T-helper 1 cell treated with Interleukin-12 subunit alpha and Interleukin-12 subunit beta and Interleukin-4 antibody, amounts not matched to agents 30 μg/mL and 1 μg/mL, for 36 hours (primary cell): ENCODE results near the gene WNT4.

Source experiments
- H3K27ac Mint-ChIP-seq: one replicate; pipeline ENCODE4 v1.8.0; 2021; ENCODE audit warnings: mild to moderate bottlenecking, mixed read lengths
- H3K27me3 Mint-ChIP-seq: one replicate; pipeline ENCODE4 v1.8.0; 2021; ENCODE audit warnings: low read depth, mixed read lengths
- H3K36me3 Mint-ChIP-seq: one replicate; pipeline ENCODE4 v1.8.0; 2021; ENCODE audit warnings: low read depth, mixed read lengths
- H3K4me1 Mint-ChIP-seq: one replicate; pipeline ENCODE4 v1.8.0; 2021; ENCODE audit warnings: low read depth, mixed read lengths
- H3K4me3 Mint-ChIP-seq: one replicate; pipeline ENCODE4 v1.8.0; 2021; ENCODE audit warnings: mild to moderate bottlenecking, moderate library complexity, mixed read lengths
- H3K9me3 Mint-ChIP-seq: one replicate; pipeline ENCODE4 v1.8.0; 2021; ENCODE audit warnings: mixed read lengths

WNT4 gene

GRCh38 chr1:22127731-22128130, 15.2 kb downstream of the WNT4 start:
- no peaks in the 10 kb centered on the region for H3K4me1 Mint-ChIP-seq
- H3K9me3 Mint-ChIP-seq: no peaks in the 10 kb centered on the region

GRCh38 chr1:22127248-22127647, 15.6 kb downstream of the WNT4 start:
- no peaks in the 10 kb centered on the region for H3K9me3 Mint-ChIP-seq
- no peaks in the 10 kb centered on the region for H3K27me3 Mint-ChIP-seq
- no peaks in the 10 kb centered on the region for H3K4me1 Mint-ChIP-seq
- no peak overlapping the region for H3K27ac Mint-ChIP-seq
- no peaks in the 10 kb centered on the region for H3K36me3 Mint-ChIP-seq
- H3K4me3 Mint-ChIP-seq: no peak overlapping the region

More at GRCh38 chr1:22127731-22128130, 15.2 kb downstream of the WNT4 start:
- H3K27me3 Mint-ChIP-seq: no peaks in the 10 kb centered on the region
- no peak overlapping the region for H3K27ac Mint-ChIP-seq
- H3K4me3 Mint-ChIP-seq: no peak overlapping the region
- H3K36me3 Mint-ChIP-seq: no peaks in the 10 kb centered on the region

- Mint-ChIP-seq H3K27ac (no peak overlapping the region), H3K4me3 (no peak overlapping the region), H3K27me3 (no peaks in the 10 kb centered on the region), H3K4me1 (no peaks in the 10 kb centered on the region), H3K36me3 (no peaks in the 10 kb centered on the region), H3K9me3 (no peaks in the 10 kb centered on the region)
These were observed 16.4 kb downstream of the WNT4 start for GRCh38 chr1:22126531-22126930.

GRCh38 chr1:22124592-22125229, 18.2 kb downstream of the WNT4 start:
- Mint-ChIP-seq H3K27ac (no peak overlapping the region), H3K36me3 (peaks cover 4% of the 10 kb centered on the region), H3K9me3 (no peaks in the 10 kb centered on the region), H3K27me3 (no peaks in the 10 kb centered on the region), H3K4me1 (no peaks in the 10 kb centered on the region), H3K4me3 (no peak overlapping the region)

GRCh38 chr1:22123901-22124404, 18.9 kb downstream of the WNT4 start:
- H3K4me3 Mint-ChIP-seq: no peak overlapping the region
- peaks cover 9% of the 10 kb centered on the region for H3K36me3 Mint-ChIP-seq
- no peaks in the 10 kb centered on the region for H3K9me3 Mint-ChIP-seq
- no peaks in the 10 kb centered on the region for H3K4me1 Mint-ChIP-seq
- no peaks in the 10 kb centered on the region for H3K27me3 Mint-ChIP-seq
- no peak overlapping the region for H3K27ac Mint-ChIP-seq

- H3K4me1 Mint-ChIP-seq: no peaks in the 10 kb centered on the region
- H3K27ac Mint-ChIP-seq: no peak overlapping the region
- no peak overlapping the region for H3K4me3 Mint-ChIP-seq
- peaks cover 10% of the 10 kb centered on the region for H3K36me3 Mint-ChIP-seq
- H3K27me3 Mint-ChIP-seq: no peaks in the 10 kb centered on the region
- no peaks in the 10 kb centered on the region for H3K9me3 Mint-ChIP-seq
These were observed 19.9 kb downstream of the WNT4 start for GRCh38 chr1:22123071-22123390.

- H3K9me3 Mint-ChIP-seq: no peaks in the 10 kb centered on the region
- H3K4me3 Mint-ChIP-seq: no peak overlapping the region
- no peaks in the 10 kb centered on the region for H3K4me1 Mint-ChIP-seq
- no peaks in the 10 kb centered on the region for H3K27me3 Mint-ChIP-seq
- H3K27ac Mint-ChIP-seq: no peak overlapping the region
- H3K36me3 Mint-ChIP-seq: peaks cover 11% of the 10 kb centered on the region
These were observed 20.4 kb downstream of the WNT4 start for GRCh38 chr1:22122273-22123070.

- Mint-ChIP-seq H3K4me3 (no peak overlapping the region), H3K36me3 (peaks cover 12% of the 10 kb centered on the region), H3K27ac (no peak overlapping the region), H3K27me3 (no peaks in the 10 kb centered on the region), H3K9me3 (no peaks in the 10 kb centered on the region), H3K4me1 (no peaks in the 10 kb centered on the region)
These were observed 21.4 kb downstream of the WNT4 start for GRCh38 chr1:22121421-22121911.

- peaks cover 15% of the 10 kb centered on the region for H3K36me3 Mint-ChIP-seq
- H3K27ac Mint-ChIP-seq: no peak overlapping the region
- H3K4me3 Mint-ChIP-seq: no peak overlapping the region
- H3K9me3 Mint-ChIP-seq: no peaks in the 10 kb centered on the region
- no peaks in the 10 kb centered on the region for H3K27me3 Mint-ChIP-seq
- H3K4me1 Mint-ChIP-seq: peaks cover 3% of the 10 kb centered on the region
These were observed 22.5 kb downstream of the WNT4 start for GRCh38 chr1:22120469-22120790.

GRCh38 chr1:22119626-22120468, 23.1 kb downstream of the WNT4 start:
- Mint-ChIP-seq H3K9me3 (no peaks in the 10 kb centered on the region), H3K27me3 (no peaks in the 10 kb centered on the region), H3K4me3 (no peak overlapping the region), H3K4me1 (peaks cover 6% of the 10 kb centered on the region), H3K36me3 (peaks cover 19% of the 10 kb centered on the region), H3K27ac (peak overlapping the region; percentile 11)

GRCh38 chr1:22118291-22118992, 24.5 kb downstream of the WNT4 start:
- Mint-ChIP-seq H3K9me3 (no peaks in the 10 kb centered on the region), H3K4me1 (peaks cover 6% of the 10 kb centered on the region), H3K27me3 (no peaks in the 10 kb centered on the region), H3K36me3 (peaks cover 20% of the 10 kb centered on the region), H3K4me3 (no peak overlapping the region), H3K27ac (no peak overlapping the region)

- no peaks in the 10 kb centered on the region for H3K9me3 Mint-ChIP-seq
- no peak overlapping the region for H3K27ac Mint-ChIP-seq
- peaks cover 25% of the 10 kb centered on the region for H3K36me3 Mint-ChIP-seq
- H3K4me3 Mint-ChIP-seq: no peak overlapping the region
- H3K4me1 Mint-ChIP-seq: peaks cover 9% of the 10 kb centered on the region
- no peaks in the 10 kb centered on the region for H3K27me3 Mint-ChIP-seq
These were observed 25.0 kb downstream of the WNT4 start for GRCh38 chr1:22117851-22118250.

- Mint-ChIP-seq H3K27ac (no peak overlapping the region), H3K4me1 (peaks cover 15% of the 10 kb centered on the region), H3K27me3 (no peaks in the 10 kb centered on the region), H3K4me3 (no peak overlapping the region), H3K9me3 (no peaks in the 10 kb centered on the region), H3K36me3 (peaks cover 25% of the 10 kb centered on the region)
These were observed 25.7 kb downstream of the WNT4 start for GRCh38 chr1:22117238-22117637.

- peaks cover 18% of the 10 kb centered on the region for H3K4me1 Mint-ChIP-seq
- H3K9me3 Mint-ChIP-seq: no peaks in the 10 kb centered on the region
- H3K36me3 Mint-ChIP-seq: peaks cover 21% of the 10 kb centered on the region
- H3K4me3 Mint-ChIP-seq: no peak overlapping the region
- H3K27me3 Mint-ChIP-seq: no peaks in the 10 kb centered on the region
- H3K27ac Mint-ChIP-seq: peak overlapping the region; percentile 3
These were observed 27.6 kb downstream of the WNT4 start for GRCh38 chr1:22115286-22115685.
